Thyroid gland (tissue), 4 donors: ENCODE results near the gene SLC2A9.

Experiments used
- CTCF ChIP-seq, 6 experiments: fragments of 200-600 bp in 3 of 6; fragments of 450-650 bp in 3 of 6; sonication (generic) in 3 of 6; IDR thresholded peaks; one replicate each; pipeline ENCODE4 v1.5.1; 2016 to 2019; ENCODE audit warnings: antibody characterized with exemption in 6 of 6, mild to moderate bottlenecking in 2 of 6, inconsistent platforms in 1 of 6, moderate library complexity in 1 of 6
- POLR2A ChIP-seq, 2 donors: fragments of 450-650 bp; IDR thresholded peaks; one replicate each; pipeline ENCODE4 v1.6.1; 2017; ENCODE audit warnings: antibody characterized with exemption in 2 of 2, mild to moderate bottlenecking in 2 of 2, moderate library complexity in 1 of 2

DNA sequence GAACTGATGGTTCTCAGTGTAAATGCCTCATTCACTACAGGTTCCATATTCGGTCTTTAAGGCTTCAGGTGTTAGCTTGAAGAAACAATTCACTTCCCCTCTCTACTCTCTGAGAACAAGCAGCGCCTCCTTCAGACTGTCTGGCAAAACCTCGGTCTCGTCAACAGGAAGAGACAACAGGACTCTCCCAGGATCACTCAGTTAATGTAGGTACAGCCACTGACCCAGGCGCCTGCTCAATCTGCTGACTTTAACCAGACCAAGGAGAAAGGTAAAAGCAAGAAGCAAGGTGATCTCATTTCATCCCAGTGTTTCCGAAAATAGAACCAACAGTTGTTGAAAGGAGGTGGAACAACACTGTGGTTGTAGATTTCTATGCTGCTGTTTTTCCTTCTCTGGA, 102.2 kb downstream of the SLC2A9 start:
- TF ChIP-seq CTCF (IDR thresholded peaks at IDR 0.05) (no peak), POLR2A (IDR thresholded peaks at IDR 0.05) (no peak)
